Measurements from ENCODE around the gene SIK3.

GRCh38 chr11:116869610-116870009, 228.6 kb downstream of the SIK3 start:
- TF ChIP-seq CTCF (IDR thresholded peaks at IDR 0.05) = no peak
- no peak for TF ChIP-seq POLR2A (IDR thresholded peaks at IDR 0.05)

Data from adrenal gland (tissue), 5 donors.